ENCODE data around the gene IZUMO4.
"Not testable (repeated sequence)": the region's sequence is repeated elsewhere in the genome, so short reads cannot be mapped to it uniquely, and the experiment has no call there.

The IZUMO4 gene

DNA sequence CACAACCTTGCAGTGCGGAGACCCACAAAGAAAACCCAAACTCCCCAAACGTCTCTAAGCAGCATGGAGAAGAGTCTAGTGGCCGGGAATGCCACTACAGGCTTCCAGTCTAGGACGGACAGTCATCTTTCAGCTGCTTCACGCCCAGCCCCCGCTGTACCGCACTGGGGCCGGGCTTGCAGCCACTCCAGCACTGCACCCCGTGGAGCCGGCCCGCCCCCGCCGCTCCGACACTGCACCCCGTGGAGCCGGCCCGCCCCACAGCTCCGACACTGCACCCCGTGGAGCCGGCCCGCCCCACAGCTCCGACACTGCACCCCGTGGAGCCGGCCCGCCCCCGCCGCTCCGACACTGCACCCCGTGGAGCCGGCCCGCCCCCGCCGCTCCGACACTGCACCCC, 31.5 kb downstream of the IZUMO4 start:
- DNase-seq: not testable (repeated sequence)

DNA sequence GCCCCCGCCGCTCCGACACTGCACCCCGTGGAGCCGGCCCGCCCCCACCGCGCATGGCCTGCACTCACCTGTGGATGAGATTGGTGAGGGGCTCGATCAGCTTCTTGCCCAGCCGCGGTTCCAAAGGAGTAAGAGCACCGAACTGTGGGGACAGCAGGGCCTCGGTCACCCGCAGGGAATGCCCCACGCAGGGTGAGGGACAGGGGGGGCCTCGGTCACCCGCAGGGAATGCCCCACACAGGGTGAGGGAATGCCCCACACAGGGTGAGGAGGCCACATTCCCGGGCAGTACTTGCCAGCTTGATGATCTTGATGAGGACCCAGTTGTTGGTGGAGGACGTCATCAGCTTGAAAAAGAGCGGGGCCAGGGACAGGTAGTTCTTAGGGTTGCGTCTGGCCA, 32.3 kb downstream of the IZUMO4 start:
- no peak for DNase-seq

DNA sequence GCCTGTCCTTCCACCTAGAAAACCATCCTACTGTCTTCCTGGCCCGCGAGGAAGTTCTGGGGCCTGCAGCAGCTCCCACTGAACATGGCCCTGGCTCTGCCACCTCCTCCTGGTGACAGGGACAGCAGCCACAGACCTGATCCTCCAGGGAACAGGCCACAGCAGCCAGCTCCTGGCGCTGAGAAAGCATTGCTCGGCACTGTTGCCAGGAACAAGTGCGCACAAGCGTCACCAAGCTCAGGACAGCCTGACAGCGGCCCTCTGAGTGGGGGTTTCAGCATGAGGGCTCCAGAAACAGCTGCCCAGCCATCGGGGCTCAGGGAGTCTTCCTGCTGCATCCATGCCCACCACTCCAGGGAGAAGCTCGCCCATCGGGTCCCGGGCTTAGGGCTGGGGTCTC, 32.8 kb downstream of the IZUMO4 start:
- DNase-seq: no peak

DNA sequence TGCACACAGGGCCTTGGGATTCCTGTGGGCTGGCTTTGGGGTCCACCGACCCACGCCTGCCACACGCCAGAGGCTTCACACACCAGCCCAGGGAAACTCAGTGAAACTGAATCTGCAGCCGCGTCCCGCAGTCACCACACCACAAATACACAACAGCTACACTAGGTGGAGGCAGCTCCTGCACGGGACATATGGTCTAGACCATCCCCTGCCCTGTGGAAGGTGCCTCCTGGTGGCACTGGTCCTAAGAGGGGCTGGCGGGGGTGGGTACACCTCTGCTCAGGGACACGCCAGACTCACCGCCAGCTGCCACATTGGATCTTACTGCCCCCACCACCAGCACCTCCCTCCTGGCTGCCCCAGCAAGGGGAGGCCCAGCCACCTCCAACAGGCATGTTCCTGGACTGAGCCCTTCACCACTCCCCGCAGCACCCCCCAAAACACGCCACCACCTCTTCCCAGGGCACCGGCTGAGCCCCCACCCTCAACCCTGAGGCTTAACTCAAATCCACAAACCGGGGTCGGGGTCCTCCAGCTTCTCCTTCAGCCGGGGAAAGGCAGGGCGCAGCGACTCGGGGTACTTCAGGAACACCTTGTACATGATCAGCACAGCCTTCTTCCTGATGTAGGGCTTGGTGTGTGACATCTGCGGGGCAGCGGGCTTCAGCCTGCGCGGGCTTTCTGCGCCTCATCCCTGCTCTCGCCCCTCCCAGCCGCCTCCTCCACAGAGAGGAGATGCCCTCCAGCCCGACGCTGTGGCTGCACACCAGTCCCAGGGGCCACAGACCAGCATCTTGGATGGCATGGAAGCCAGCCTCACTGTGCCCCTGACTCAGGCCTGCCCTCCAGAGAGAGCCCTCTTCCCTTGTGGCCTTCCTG, 33.4 kb downstream of the IZUMO4 start:
- no peak for DNase-seq

GRCh38 chr19:2131012-2131975, 34.6 kb downstream of the IZUMO4 start:
- not testable (repeated sequence) for DNase-seq

DNA sequence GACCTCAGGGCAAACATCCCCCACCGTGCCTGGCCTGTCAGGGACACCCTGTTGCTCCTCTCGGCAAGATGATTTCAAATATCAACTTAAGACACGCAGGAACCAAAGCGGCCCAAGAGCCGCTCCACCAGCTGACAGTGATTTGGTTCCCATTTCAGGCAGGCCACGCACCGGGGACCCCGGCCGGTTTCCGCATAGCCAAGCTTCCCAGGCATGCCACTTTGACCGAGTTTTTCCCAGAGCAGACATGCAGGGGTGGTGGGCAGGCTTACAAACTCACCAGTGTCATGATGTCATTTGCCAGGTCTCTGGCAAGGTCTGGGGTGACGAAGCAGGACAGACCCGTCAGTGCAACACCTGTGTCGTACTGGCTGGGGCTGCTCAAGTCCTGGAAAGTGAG, 35.5 kb downstream of the IZUMO4 start:
- no peak for DNase-seq

- no peak for DNase-seq
Observed at GRCh38 chr19:2132731-2133490, 36.2 kb downstream of the IZUMO4 start.

- DNase-seq: no peak
Observed at GRCh38 chr19:2135474-2136402, 39.0 kb downstream of the IZUMO4 start.

DNA sequence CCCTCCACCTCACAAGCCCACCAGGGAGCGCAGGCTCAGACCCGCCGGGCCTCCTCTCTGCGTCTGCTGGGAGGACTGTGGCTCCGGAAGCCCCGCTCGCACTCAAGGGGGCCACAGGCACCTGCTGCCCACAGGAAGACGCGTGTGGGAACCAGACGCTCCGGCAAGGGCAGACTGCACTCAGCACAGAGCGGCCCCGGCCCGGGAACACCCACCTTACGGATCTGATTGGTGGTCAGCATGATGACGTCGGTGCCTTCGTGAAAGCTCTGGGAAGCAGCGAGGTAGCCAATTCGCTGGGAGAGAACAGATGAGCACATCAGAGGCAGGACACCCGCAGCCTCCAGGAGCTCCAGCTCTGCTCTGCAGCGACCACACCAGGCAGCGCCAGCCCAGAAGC, 40.1 kb downstream of the IZUMO4 start:
- DNase-seq: no peak

DNA sequence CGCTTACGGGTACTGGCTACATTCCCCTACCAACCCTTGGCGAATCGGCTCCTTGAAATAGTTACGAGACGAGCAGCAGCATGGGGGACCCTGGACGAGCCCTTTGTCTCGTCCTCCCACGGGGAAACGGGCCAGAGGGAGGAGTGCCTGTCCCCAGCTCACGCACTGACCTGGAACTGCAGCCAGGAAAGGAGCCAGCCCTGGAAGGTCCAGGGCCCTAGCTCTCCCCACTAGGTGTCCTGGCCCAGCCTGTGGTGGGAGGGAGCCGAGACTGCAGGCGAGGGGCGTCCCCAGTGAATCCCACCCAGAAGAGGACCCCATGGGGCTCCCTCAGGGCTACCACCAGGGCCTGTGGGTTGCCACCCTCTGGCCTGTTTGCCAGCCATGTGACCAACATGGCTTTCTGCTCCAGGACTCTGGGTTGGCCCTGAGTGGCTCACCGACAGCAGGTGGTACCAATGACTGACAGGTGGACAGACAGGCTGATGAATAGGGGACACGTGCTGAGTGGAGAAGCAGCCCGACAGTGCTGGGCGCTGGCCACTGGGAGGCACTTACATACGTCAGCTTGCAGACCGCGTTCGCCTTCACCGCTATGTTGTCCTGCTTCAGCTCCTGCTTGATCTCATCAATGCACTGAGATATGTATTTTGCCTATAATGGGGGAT, 41.5 kb downstream of the IZUMO4 start:
- no peak for DNase-seq

GRCh38 chr19:2139385-2140137, 42.8 kb downstream of the IZUMO4 start:
- DNase-seq: no peak

- no peak for DNase-seq
Observed at GRCh38 chr19:2140138-2140569, 43.4 kb downstream of the IZUMO4 start.

DNA sequence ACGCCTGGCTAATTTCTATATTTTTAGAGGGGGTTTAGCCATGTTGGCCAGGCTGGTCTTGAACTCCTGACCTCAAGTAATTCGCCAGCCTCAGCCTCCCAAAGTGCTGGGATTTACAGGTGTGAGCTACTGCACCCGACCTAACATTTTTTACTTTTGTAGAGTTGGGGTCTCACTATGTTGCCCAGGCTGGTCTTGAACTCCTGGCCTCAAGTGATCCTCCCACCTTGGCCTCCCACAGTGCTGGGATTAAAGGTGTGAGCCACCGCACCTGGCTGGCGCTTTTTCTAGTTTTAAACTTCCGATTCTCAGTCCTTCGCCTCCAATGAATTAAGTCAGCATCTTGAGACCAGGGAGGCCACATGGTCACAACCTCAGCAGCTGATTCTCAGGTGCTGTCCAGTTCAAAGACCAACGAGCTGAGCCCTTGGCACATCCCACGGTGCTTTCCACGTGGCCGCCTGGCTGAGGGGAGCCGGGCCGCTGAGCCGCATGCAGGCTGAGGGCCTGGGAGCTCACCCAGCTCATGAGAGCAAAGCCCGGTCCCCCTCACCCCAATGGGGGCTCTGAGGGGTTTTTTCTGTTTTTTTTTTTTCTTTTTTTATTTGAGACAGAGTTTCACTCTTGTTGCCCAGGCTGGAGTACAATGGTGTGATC, 45.6 kb downstream of the IZUMO4 start:
- no peak for DNase-seq

DNA sequence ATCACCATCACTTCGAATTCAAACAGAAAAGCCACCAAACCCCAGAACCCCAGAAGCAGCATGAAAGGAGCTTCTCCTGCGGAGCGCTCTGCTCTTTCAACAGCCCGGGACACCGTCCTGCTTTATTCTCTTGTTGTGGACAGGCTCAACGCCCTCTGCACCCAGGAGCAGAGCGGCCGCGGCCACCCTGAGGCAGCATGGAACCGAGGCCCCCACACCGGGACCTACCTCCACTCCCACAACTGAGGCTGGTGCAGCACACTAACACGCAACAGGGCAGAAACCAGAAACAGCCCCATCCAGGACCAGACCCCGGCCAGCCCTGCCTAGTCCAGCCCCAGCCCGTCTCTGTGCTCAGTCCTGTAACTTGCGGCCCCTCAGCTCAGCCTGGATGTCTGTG, 47.5 kb downstream of the IZUMO4 start:
- no peak for DNase-seq

DNA sequence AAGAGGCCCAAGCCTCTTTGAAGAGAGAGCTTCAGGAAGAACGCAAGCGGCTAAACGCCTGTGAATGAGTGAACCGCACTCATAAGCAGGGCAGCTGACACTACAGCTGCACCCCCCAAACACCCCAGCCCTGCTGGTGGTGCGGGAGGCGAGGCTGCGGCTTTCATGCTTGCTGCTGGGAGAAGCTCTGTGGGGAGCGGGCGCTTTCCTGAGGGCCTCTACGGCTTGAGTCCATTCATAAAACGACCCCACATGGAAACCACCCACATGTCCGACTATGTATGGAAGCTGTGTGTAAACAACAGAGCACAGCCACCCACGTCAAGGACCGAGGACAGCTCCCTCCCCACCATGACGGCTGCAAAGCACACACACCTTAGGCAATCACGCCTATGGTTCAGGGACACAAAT, 49.1 kb downstream of the IZUMO4 start:
- no peak for DNase-seq

DNA sequence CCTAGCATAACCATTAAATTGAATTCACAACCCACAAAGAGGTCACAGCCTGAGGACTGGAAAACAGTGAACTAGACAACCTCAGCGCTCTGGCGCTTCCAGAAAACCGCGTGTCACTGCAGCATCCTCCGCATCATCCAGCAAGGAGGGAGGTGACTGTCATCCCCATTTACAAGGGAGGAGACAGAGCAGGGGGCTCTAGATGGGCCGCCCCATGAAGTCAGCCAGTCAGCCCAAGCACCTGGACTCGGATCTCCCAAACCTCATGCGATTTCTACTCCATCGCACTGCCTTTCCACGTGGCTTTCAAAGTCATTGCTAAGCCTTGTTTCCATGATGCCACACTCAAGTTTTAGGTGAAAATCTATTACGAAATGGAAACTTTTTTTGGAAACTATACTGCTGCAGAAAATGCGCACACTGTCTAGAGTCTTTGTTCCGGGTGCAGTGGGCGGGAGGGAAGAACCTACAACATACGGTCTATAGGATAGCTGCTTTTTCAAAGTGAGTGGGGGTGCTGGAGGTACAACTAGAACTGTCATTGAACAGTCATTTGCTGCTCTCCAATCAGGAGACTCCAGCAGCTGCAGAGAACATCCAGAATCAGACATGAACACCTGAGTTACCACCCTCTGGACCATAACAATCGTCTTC, 51.9 kb downstream of the IZUMO4 start:
- no peak for DNase-seq

All from T-helper 1 cell (primary cell).